Uterus (tissue), 2 donors: ENCODE results near the gene MOB4.

Experiments
- POLR2A ChIP-seq, 2 donors: fragments of 450-650 bp; IDR thresholded peaks; one replicate each; pipeline ENCODE4 v1.6.1; 2016; ENCODE audit warnings: antibody characterized with exemption in 2 of 2, mild to moderate bottlenecking in 1 of 2, moderate library complexity in 1 of 2
- TF ChIP-seq, protein P1 (sequence below), 4 experiments: fragments of 200-600 bp in 2 of 4; fragments of 450-650 bp in 2 of 4; sonication (generic) in 2 of 4; IDR thresholded peaks; one replicate each; pipeline ENCODE4 v1.5.1; 2016 to 2019; ENCODE audit warnings: antibody characterized with exemption in 4 of 4, mild to moderate bottlenecking in 2 of 4, moderate library complexity in 1 of 4

DNA sequence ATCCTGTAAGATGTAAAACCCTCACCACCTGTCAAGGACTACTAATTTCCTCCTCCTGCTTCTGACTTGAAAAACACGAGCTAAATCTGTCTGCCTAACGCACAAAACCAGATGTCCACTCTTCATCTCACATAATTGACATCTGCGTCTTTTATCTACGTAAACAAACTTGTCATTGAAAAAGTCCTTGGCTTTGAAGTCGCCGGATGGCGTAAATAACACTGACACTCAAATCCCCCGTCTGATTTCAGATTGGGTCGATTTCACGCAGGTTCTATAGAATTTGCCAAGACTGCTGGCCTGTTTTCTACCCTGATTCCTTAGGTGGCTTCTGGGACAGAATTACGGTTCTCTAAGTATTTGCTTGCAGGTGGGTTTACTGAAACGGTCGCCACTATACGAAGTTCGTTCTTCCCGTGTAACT, 539 bp upstream of the MOB4 start:
- no peak for TF ChIP-seq POLR2A (IDR thresholded peaks at IDR 0.05)
- TF ChIP-seq, protein P1, sequence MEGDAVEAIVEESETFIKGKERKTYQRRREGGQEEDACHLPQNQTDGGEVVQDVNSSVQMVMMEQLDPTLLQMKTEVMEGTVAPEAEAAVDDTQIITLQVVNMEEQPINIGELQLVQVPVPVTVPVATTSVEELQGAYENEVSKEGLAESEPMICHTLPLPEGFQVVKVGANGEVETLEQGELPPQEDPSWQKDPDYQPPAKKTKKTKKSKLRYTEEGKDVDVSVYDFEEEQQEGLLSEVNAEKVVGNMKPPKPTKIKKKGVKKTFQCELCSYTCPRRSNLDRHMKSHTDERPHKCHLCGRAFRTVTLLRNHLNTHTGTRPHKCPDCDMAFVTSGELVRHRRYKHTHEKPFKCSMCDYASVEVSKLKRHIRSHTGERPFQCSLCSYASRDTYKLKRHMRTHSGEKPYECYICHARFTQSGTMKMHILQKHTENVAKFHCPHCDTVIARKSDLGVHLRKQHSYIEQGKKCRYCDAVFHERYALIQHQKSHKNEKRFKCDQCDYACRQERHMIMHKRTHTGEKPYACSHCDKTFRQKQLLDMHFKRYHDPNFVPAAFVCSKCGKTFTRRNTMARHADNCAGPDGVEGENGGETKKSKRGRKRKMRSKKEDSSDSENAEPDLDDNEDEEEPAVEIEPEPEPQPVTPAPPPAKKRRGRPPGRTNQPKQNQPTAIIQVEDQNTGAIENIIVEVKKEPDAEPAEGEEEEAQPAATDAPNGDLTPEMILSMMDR (IDR thresholded peaks at IDR 0.05), result no peak
